Kidney (tissue), 14 donors: Measurements from ENCODE around the gene TPBGL. TPM values are rescaled to one million over a fixed set of nuclear protein-coding genes. Genes with fewer than 3 reads are reported as not detected.

Experiments used
- DNase-seq, 5 donors: peaks; one replicate each; pipeline ENCODE4 v3.0.0-alpha.2; 2013 to 2020
- FAIRE-seq: peaks from 2 replicates; lab custom pipeline; 2012; peaks lifted over from hg19 to GRCh38; lab: Jason Lieb, UNC
- H3K27ac ChIP-seq, 2 donors: one replicate each; pipeline ENCODE4 v1.7.0; 2013; ENCODE audit warnings: low read depth in 2 of 2, low read length in 2 of 2, inconsistent platforms in 1 of 2
- H3K27me3 ChIP-seq: one replicate; pipeline ENCODE4 v1.7.1; 2013; ENCODE audit warnings: low read length, inconsistent platforms; ENCODE audit not compliant: control insufficient read depth, insufficient read depth
- H3K36me3 ChIP-seq, 3 donors: one replicate each; pipeline versions ENCODE4 v1.7.0 to v1.7.1; 2013; ENCODE audit warnings: low read length in 3 of 3, control low read depth in 1 of 3, inconsistent platforms in 1 of 3; ENCODE audit not compliant: insufficient read depth in 3 of 3, control insufficient read depth in 2 of 3
- H3K4me1 ChIP-seq, 3 donors: one replicate each; pipeline versions ENCODE4 v1.7.0 to v1.7.1; 2013; ENCODE audit warnings: low read length in 3 of 3, inconsistent platforms in 1 of 3, low read depth in 1 of 3; ENCODE audit not compliant: control insufficient read depth in 2 of 3, insufficient read depth in 2 of 3
- H3K4me3 ChIP-seq, 3 donors: one replicate each; pipeline versions ENCODE4 v1.7.0 to v1.8.1; 2013; ENCODE audit warnings: low read length in 3 of 3, control low read depth in 1 of 3, inconsistent platforms in 1 of 3
- H3K9ac ChIP-seq, 3 donors: one replicate each; pipeline versions ENCODE4 v1.7.0 to v1.7.1; 2013; ENCODE audit warnings: low read length in 3 of 3, control low read depth in 1 of 3, inconsistent platforms in 1 of 3
- H3K9me3 ChIP-seq, 3 donors: one replicate each; pipeline versions ENCODE4 v1.7.0 to v1.7.1; 2013; ENCODE audit warnings: low read length in 3 of 3, control low read depth in 1 of 3, inconsistent platforms in 1 of 3; ENCODE audit not compliant: control insufficient read depth in 2 of 3, insufficient read depth in 1 of 3
- intact Hi-C: fragments of 100-400 bp; cut with DNase I; formaldehyde crosslinking; loops from one replicate; pipeline ENCODE4 v1.11.1; 2022
- polyA plus RNA-seq: library from polyadenylated mRNA; stranded (reverse); fragments of 350-450 nt; fragmentation: Illumina TruSeq; extraction: RNeasy Lipid Tissue Mini Kit (QIAGEN cat#74804); gene quantifications from one replicate; pipeline ENCODE4 v1.2.3, GENCODE V29; 2014; ENCODE audit warnings: low read depth, low replicate concordance; ENCODE audit not compliant: insufficient read depth
- total RNA-seq: library from RNA; stranded (reverse); fragmentation: NEBNext Ultra II Directional; extraction: Animal tissue kit (Norgen Biotek cat#: 25700); gene quantifications from one replicate; pipeline ENCODE4 v1.2.1, GENCODE V29; 2021
- TF ChIP-seq, protein P1 (sequence below): IDR thresholded peaks from 3 replicates; pipeline ENCODE4 v1.5.1; 2012; ENCODE audit warnings: mild to moderate bottlenecking, moderate library complexity, borderline replicate concordance; ENCODE audit not compliant: insufficient read depth; ENCODE audit errors: extremely low read depth
- donor health status: control.
- donor health status: control.
- donor health status: control.
- donor health status: control.
- donor health status: control.
- donor health status: DM: yes; HTN: yes; CAD: no.
- donor health status: Normal renal cell carcinoma (clear cell type).

The TPBGL gene
- total and polyA plus RNA-seq, 2 donors from 2014 or later: 0.13 to 0.69 TPM

DNA sequence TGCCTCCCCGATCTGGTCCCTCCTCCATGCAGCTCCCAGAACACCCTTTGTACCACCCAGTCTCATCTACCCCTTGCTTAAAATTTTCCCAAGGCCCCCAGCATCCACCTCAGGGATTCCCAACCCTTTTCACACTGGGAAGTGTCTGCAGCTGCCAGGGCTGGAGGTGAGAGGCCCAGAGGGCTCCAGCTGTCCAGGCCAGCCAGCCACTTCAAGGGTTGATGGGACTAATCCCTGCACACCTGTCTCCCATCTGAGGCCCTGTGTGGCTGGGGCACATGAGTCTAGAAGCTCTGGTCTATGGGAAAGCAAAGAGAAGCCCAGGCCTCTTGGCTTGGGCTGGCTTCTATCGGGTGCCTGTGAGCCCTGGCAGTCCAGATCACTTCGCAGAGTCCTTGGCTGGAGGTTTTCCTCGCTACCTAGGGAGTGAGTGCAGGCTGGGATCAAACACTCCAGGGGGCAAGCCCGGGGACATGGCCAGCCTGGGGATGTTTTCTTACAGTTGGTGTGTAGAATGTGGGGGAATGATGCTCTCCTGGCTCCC lies 41.1 kb upstream of the TPBGL start:
- no peaks in the 10 kb centered on the region for H3K9me3 ChIP-seq
- no peak overlapping the region for H3K27ac ChIP-seq
- no peak overlapping the region for H3K4me3 ChIP-seq
- intact Hi-C loops: loop anchor here (10.0 kb wide), 1 partner anchor 55 kb away; no protein-coding TSS in a partner anchor
- FAIRE-seq: no peak
- H3K9ac ChIP-seq: no peak overlapping the region
- H3K27me3 ChIP-seq: no peaks in the 10 kb centered on the region
- H3K36me3 ChIP-seq: no peaks in the 10 kb centered on the region
- no peak for DNase-seq
- TF ChIP-seq, protein P1, sequence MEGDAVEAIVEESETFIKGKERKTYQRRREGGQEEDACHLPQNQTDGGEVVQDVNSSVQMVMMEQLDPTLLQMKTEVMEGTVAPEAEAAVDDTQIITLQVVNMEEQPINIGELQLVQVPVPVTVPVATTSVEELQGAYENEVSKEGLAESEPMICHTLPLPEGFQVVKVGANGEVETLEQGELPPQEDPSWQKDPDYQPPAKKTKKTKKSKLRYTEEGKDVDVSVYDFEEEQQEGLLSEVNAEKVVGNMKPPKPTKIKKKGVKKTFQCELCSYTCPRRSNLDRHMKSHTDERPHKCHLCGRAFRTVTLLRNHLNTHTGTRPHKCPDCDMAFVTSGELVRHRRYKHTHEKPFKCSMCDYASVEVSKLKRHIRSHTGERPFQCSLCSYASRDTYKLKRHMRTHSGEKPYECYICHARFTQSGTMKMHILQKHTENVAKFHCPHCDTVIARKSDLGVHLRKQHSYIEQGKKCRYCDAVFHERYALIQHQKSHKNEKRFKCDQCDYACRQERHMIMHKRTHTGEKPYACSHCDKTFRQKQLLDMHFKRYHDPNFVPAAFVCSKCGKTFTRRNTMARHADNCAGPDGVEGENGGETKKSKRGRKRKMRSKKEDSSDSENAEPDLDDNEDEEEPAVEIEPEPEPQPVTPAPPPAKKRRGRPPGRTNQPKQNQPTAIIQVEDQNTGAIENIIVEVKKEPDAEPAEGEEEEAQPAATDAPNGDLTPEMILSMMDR: no peak
- peaks cover 0 to 2% (median 0%) of the 10 kb centered on the region in 3 donors for H3K4me1 ChIP-seq

DNA sequence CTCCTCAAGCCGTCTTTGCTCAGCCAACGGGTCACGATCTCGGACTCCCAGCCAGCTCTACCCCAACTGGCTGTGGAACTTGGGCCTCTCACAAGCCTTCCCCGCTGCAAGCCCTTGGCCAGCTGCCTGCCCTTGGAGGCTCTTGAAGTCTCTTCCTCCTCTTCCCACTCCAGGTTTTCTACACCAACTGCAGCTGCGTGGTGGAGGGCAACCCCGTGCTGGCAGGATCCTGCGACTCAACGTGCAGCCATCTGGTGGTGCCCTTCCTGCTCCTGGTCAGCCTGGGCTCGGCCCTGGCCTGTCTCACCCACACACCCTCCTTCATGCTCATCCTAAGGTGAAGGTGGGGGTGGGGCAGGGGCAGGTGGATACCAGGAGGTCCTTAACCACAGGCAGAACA lies 40.5 kb upstream of the TPBGL start:
- Histone ChIP-seq H3K9me3 (no peaks in the 10 kb centered on the region), H3K27ac (no peak overlapping the region), H3K4me1 (peaks cover 0 to 5% (median 3%) of the 10 kb centered on the region in 3 donors), H3K9ac (no peak overlapping the region), H3K4me3 (no peak overlapping the region), H3K27me3 (no peaks in the 10 kb centered on the region), H3K36me3 (no peaks in the 10 kb centered on the region)
- DNase-seq (no peak), FAIRE-seq (no peak)
- intact Hi-C loops: no loop called here
- TF ChIP-seq, protein P1: no peak

DNA sequence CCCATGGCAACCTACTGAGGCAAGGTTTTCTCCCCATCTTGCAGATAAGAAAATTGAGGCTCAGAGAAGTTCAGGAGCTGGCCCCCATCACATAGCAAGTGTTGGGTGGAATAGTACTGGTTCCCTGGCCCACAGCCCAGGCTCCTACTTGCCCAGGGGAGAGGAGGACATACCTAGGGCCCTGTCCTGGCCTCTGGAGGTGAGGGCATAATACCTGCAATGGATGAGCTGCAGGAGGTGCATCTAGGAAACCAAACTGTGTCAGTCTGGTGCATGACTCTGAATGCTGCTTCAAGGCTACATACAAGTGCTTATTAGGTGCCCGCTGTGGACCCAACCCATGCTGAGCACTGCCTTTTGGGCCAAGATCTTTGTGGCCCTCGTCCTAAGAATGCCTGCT lies 40.0 kb upstream of the TPBGL start:
- FAIRE-seq (no peak), DNase-seq (no peak)
- TF ChIP-seq, protein P1: no peak
- H3K4me1 ChIP-seq: peaks cover 0 to 5% (median 3%) of the 10 kb centered on the region in 3 donors
- no peak overlapping the region for H3K4me3 ChIP-seq
- intact Hi-C loops: no loop called here
- no peak overlapping the region for H3K27ac ChIP-seq
- H3K9me3 ChIP-seq: no peaks in the 10 kb centered on the region
- H3K36me3 ChIP-seq: no peaks in the 10 kb centered on the region
- H3K27me3 ChIP-seq: no peaks in the 10 kb centered on the region
- H3K9ac ChIP-seq: no peak overlapping the region

DNA sequence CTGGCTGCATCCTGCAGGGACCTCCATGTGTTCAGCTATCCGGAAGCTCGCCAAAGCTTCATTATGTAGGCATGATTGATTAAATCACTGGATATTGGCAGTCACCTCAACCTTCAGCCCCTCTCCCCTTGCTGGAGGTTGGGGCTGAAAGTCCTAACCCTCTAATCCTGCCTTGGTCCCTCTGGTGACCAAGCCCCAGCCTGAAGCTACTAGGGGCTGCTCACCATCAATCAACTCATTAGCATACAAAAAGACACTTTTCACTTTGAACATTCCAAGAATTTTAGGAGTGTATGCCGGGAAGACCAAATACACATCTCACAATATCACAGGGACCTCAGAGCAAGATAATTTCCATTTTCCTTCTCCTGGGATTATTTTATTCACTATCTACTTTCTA lies 38.8 kb upstream of the TPBGL start:
- no peaks in the 10 kb centered on the region for H3K27me3 ChIP-seq
- TF ChIP-seq, protein P1: no peak
- no peak overlapping the region for H3K9ac ChIP-seq
- FAIRE-seq (no peak), DNase-seq (no peak)
- H3K36me3 ChIP-seq: no peaks in the 10 kb centered on the region
- intact Hi-C loops: no loop called here
- peaks cover 0 to 5% (median 3%) of the 10 kb centered on the region in 3 donors for H3K4me1 ChIP-seq
- H3K27ac ChIP-seq: no peak overlapping the region
- H3K4me3 ChIP-seq: no peak overlapping the region
- no peaks in the 10 kb centered on the region for H3K9me3 ChIP-seq
